NCI-H2107 (cell line): ENCODE measurements around the gene BACH2.
"Not testable (repeated sequence)": the region's sequence is repeated elsewhere in the genome, so short reads cannot be mapped to it uniquely, and the experiment has no call there.

Source experiments
- DNase-seq: peaks from one replicate; lab custom pipeline; 2025; lab: John Stamatoyannopoulos, UW

BACH2 gene

DNA sequence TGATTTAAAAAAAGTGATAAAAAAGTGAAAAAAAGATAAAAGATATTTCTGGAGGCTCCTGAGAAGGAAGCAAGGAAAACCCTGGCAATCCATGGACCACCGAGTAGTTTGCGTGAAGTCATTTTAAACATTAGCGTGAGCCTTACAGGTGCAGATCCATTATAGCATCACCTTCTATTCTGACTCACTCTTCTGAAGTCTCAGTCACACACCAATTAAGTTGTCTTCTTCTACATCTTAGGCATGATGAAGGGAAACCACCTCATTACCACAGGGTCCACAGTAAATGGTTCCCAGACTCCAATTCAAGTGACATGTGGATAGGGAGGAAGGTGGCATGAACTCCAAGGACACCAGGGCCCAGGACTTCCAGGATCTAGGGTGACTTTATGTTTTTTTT lies 303.2 kb downstream of the BACH2 start:
- no peak for DNase-seq

DNA sequence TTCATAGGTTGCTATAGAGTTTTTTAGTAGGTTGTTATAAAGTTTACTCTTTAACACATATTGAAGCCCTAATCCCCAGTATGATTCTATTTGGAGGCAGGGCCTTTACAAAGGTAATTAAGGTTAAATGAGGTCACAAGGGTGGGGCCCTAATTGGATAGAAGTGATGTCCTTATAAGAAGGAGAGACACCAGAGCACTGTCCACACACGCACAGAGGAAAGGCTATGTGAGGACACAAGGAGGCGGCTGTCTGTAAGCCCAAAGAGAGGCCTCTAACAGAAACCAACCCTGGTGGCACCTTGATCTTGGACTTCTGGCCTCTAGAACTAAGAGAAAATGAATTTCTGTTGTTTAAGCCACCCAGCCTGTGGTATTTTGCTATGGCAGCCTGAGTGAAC lies 303.8 kb downstream of the BACH2 start:
- DNase-seq, result no peak

DNA sequence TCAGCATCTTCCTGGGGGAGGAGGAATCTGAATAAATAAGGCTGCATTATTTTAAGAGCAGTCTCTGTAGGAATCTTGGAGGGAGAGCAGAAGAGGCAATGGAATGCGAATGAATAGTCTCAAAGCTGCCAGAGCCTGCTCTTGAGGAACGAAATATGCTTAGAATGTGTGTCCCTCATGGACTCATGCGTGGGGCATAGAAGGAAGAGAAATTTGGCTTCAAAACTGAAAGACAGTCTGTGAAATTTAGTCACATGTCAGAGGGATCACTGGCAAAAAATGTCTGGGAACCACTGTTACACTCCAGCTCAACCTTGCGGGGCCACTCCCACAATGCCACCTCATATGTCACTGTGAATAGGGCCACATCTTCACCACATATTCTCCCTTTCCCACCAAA lies 306.9 kb downstream of the BACH2 start:
- DNase-seq, result no peak

DNA sequence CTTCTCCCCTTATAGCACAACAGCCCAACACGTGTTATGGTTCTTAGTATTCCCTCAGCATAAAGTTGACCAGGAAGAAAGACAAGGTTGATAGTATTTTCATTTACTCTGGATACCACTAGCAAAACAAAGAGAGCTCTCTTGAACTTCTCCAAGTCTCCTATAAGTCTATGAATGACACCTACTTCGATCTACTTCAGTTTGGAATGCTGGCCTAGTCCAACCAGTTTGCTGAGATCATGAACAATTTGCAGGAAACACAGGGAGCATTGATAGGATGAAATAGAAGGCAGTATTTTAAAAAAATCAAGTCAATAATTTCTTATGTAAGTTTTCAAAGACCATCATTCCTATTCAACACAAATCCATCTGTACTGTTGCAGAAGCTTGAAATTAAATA lies 308.8 kb downstream of the BACH2 start:
- DNase-seq, result no peak

DNA sequence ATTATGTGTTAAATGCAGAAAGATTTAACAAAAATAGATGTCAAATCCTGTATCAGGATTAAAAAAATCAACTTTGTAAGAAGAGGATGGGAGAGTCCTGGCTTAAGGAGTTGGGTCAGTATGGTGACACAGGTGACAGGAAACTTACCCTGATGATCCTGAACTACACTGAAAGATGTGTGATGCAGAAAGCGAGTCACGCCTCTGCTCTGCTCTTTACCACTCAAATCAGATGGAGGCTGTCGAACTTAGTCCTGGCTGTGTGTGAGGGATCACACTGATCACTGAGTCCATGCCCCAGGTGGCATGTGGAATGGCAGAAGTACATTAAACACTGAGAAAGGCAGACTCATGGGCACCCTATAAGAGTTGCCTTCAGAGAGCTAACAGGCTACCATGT lies 309.5 kb downstream of the BACH2 start:
- no peak for DNase-seq

DNA sequence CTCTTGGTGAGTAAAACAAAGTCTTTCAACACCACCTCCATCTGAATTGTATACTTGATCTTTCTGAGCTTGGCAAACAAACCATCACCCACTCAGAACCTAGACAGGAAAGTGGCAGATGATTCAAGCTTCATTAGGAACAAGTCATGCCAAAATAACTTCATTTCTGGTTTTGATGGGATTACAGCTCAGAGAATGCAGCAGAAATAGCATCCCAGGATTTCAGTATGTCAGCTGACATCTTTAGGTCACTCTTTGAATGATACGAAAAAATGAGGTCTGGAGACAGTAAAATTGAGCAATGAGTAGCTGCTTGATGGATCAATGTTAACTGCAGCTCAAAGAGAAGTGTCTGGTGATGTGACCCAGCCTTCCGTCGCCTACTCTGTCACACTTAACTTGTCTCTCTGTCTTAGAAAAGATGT lies 310.0 kb downstream of the BACH2 start:
- DNase-seq, result no peak

DNA sequence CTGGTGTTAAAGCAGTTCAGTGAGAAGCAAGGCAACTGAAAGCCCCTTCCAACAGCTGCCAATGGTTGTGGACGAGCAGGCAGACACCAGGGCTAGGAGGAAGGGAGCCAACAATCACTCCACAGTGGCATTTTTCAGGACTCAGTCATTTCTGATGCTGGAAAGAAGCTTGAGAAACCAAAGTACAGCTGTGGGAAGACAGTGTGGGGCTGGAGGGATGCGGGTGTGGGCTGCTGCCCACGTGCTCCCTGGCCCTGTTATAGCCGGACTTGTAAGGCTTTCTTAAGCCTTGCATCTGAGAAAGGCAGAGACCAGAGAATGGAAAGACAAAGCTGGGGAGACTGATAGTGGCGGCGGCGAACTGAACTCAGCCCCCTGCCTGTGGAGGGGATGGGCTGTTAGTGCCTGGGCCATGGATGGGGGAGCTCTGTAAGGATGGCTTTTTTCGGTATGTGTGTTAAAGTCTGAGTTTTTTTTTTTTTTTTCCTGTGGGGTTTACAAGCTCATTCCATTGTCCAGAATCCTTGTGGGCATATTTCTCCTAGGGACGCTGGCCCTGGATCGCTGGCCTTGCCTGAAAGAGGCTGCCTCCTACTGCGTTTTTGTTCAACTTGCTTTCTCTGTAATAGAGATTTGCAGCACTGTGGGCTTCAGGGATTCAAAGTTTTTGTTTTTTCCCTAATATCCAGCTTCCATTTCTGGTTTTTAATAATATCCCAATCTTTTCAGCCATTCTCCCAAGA lies 310.7 kb downstream of the BACH2 start:
- DNase-seq, result no peak

DNA sequence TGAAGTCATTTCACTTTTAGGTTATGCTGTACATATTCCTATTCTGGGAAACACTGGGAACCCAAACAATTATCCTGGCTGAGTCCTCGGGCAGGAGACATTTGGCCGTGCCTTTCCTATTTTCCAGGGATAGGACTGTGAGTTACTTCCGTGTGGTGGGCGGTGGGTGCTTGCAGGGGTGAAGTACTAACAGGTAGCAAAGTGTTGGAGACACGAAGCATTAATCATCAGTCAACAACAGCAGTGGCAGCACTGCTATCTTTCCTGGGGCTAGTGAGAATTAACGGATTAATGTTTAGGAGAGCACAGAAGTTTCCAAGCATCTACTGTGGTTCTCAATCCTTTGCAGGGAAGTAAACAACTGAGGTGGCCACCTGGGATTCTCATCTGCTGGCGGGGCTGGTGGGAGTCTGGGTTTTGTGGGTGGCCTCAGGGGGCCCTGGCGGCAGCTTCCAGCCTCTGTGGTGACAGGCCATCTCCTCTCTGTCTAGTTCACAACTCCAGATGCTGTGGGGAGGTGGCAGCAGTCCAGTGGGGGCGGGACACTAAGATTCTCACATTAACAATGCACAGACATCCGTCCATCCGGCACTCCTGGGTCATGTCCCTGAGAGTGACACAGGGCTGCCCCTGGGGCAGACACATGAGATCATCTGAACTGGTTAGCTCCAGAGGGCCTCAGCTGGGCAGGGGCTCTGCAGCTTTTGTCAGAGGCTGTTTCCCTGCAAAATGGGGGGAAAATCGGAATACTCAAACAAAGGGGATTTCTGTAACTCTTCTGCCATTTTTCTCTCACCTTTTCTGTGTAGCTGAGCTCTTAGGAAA lies 311.5 kb downstream of the BACH2 start:
- no peak for DNase-seq

DNA sequence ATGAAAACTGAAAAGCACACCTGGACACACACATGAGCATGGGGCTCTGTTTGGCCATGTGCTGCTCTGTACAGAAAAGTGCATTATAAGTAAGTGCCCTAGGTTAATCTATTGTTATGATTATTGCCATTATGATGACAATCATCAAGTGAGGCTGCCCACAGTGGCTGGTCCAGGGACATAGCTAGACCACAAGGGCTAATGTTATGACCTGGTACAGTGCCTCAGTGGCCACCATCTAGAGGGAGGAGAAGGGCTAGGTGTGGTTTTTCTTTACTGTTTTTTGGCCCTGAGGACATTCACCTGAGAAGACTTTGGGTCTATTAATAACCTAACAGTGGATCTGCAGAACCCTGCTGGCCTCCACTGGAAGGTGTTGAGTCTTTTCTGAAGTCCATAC lies 316.3 kb downstream of the BACH2 start:
- DNase-seq, result no peak

DNA sequence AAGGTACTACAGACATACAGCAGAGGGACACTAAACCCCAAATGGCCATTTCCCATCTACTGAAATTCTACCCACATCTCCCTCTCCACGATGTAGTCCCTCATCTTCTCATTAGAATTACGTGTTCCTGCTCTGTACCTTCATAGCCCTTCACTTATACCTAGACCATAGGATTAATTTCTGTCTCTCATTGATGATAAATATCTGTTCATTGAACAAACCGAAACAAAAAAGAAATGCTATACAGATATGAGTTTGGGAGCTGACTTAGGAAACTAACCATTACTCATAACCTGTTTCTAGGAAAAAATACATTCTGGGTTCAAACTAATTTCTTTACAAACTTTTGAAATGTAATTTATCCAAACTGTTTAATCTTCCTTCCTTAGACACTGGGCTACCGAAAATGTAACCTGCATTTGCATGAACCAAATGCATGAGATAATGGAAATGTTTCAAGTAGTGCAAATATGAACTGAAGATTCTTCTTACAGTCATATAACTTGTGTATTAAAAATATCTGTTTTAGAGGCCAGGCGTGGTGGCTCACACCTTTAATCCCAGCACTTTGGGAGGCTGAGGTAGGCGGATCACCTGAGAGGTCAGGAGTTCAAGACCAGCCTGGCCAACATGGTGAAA lies 317.0 kb downstream of the BACH2 start:
- no peak for DNase-seq

DNA sequence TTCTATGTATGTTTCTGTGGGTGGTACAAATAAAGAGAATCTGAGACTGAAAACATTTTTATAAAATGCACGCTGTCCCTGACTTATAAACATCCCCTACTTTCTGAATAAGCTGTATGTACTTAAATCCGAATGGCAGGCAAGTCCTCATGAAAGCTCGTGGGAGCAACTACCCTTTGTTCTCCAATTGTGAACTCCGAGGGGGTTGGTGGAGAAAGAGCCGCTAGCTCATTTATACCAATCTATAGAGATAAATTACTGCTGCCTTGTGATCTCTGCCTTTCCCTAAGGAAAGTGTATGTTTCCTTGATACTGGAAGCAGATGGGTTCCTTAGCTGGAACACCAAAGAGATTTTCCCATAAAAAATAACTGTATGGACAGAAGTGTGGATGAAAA lies 317.9 kb downstream of the BACH2 start:
- DNase-seq, result no peak

DNA sequence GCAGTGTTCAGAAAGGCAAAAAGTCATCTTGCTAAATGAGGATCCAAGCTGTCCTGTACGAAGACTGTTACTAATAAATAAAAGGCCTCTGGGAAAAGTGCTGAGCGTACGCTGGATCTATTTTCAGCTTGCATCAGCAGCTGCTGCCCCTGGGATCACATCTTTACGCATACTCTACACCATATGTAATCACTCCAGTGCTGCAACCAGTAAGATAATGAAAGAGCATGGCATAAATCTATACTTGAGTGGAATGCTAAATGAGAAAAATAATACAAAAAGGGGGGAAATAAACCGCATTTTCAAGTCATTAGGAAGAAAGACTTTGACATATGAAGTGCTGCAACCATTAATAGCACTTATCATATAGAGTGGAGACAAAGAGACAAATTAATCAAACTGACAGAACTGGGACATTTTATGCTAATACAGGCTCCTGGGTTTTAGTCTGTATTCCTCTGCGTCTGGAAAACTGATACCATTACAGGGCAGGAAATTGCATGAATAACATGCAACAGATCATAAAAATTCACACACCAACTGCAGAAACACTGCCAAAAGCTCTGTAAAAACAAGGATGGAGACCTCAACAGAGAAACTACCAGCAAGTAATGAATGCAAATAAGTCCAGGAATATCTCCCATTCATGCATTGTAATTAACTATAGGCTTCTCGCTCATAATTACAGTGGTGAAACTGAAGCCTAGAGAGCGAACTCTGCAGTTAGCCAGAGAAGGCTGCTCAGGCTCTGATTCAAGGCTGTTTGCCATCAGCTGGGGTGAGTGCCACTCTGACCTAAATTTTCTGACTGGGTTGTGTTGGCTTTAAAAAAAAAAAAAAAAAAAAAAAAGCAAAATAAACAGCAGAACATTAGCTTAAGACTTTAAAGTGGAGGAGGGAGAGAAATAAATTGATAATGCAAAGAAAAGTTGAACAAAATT lies 318.6 kb downstream of the BACH2 start:
- peak; percentile 45 for DNase-seq

DNA sequence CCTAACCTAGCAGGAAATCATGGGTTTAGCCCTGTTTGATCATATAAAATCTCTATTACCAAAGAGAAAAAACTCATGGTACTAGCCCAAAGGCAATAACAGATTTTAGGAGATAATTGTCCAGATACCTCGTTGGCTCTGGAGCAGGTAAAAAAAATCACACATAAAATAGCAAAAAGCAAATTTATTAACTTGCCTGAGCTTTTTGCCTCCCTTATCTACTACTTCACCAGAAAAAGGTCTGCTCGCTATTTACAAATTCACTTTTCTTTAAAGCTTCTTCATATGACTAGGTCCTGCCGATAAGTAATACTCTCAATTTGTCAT lies 320.0 kb downstream of the BACH2 start:
- no peak for DNase-seq

DNA sequence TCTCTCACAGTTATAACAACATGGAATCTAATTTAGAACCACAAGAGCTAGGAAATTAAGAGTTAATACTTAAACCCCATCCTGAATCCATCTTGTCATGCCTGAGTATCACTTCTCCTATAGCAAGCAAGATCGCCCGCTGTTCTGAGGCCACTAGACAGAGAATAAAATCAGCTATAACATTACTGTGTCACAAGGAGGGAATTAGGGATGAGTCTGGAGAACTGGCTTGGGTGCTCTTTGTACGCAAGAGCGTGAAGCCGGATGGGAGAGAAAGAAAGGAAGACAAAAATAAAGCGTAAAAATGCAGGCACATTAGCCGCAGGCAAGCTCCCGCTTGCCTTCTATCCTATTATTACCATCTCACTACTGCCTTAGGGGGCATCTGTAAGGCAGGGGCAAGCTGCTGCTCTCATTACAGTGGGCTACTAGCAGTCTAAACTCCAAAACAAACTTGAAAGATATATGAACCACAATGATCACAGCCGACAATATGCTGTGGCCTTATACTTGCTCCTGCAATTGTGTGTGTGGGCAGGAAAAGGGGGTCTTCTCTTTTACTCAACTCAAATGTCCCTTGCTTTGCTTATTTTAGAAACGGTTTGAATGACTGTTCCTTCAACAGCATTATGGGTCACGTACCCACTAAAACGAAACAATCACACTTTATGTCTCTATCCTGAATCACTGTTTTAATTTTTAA lies 320.5 kb downstream of the BACH2 start:
- no peak for DNase-seq

DNA sequence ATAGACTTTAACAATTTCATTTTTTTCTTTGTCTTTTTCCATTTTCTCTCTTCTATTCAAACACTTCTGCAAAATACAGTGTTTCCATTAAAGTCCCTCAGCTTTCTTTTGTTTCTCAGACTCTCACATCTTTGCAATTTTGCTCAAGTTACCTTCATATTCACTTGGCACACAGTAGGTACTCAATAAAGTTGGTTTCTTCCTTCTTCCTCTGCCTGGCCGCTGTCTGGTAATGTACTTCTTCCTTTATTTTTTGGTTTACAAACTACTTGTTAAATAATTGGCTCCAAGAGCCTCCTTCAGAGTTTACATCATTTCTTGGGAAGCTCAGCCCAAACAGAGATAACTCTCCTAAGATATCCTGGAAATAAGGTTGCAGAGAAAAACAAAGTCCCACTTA lies 321.3 kb downstream of the BACH2 start:
- DNase-seq, result no peak

DNA sequence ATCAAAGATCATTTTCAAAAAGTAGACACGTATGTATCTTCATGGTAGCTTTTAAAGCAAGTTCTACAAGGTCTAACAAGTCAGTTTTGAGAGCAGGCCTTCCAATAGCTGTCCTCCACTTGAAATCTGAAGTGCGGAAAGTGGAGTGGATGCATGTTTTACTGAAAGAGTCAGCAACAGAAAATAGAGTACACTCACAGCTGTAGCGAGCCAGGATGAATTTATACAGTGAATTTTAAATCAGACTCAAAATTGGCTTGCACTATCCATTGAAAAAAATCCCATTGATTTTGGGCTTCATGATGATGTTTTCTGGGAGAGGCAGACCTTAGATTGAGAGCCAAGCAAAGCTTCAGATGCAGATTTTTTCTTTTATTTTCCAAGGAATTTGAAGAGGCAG lies 321.8 kb downstream of the BACH2 start:
- no peak for DNase-seq

DNA sequence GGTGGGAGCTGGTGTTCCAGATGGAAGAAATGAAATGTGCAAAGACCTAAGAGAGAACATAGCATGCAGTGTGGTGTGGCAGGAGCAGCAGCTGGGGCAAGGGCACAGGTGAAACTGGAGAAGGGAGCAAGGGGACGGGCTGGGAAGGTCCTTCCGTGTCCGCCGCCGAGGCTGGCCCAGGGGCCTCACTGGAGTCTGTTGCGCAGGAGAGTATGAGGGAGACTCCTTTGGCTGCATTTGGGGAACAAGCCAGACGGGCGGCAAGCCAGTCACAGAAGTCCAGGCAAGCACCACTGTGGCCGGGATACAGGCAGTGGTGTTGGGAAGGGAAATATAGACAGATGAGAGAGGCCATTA lies 324.6 kb downstream of the BACH2 start:
- no peak for DNase-seq

DNA sequence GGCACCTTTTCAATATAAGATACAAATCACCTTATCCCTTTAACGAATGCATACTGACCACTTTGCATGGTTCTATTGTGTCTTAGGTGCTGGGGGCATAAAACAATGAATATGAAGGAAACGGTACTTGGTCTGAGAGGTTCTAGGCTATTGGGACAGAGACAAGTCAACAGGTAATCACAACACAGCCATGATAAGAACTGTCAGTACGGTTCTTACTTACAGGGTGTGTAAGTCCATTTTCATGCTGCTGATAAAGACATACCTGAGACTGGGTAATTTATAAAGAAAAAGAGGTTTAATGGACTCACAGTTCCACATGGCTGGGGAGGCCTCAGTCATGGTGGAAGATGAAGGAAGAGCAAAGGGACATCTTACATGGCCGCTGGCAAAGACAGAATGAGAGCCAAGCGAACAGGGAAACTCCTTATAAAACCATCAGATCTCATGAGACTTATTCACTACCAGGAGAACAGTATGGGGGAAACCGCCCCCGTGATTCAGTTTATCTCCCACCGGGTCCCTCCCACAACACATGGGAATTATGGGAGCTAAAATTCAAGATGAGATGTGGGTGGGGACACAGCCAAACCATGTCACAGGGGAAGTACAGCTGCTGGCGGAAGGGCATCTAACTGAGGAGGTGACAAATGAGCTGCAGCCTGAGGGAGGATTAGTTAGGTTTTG lies 325.2 kb downstream of the BACH2 start:
- DNase-seq, result not testable (repeated sequence)

DNA sequence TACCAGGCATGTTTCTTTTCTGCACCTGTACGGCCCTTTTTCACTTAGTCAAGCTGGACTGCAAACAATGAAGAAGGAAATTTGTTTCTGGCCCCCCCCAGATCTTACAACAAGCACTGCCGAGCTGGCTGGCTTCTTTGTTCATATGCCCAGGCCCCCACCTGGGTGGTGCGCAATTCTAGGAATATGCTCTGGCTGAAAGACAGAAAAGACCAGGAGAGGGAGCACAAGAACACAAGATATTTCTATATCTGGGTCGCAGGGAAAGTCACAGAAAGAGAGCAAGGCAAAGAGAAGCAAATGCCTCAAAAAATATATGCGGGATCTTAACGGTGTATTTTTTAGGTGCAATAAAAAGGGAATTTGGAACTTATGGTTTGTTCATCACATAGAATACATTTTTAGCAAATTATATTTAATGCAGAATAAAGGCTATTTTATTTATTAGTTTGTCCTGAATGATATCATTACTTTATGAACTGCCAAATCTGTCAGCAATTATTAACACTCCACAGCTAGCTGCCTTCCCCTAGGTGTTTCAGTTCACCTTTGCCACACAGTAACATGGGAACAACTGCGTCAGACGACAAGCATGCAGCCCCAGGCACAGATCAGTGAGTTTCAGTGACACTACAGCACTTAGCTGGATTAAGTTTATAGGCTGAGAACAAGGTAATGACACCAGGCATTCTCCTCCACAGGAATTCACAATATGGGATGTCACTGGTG lies 325.9 kb downstream of the BACH2 start:
- DNase-seq, result peak; percentile 25

DNA sequence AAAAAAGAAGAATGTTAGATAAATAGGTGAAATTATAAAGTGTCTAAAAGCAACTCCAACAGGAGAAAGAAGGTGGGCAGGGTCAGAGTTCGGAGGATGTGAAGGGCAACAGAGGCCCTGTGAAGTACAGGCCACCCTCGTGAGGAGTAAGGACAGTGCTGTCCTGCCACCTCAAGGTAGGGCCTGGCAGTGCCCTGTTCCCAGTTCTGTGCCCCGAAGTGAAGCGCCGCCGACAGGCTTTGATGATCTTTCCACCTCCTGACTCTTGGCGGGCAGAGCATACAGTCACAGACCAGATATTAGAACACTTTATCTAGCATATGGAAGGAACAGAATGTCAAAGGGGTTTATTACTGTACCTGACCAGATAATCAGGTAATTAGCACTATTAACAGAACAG lies 326.6 kb downstream of the BACH2 start:
- DNase-seq, result no peak
